Lower leg skin (tissue), 3 donors: ENCODE data around the gene RBM45.

Experiments used
- CTCF ChIP-seq, 3 donors: fragments of 450-650 bp; IDR thresholded peaks; one replicate each; pipeline ENCODE4 v1.5.1; 2016; ENCODE audit warnings: antibody characterized with exemption in 3 of 3, mild to moderate bottlenecking in 3 of 3, moderate library complexity in 2 of 3
- POLR2A ChIP-seq, 2 donors: fragments of 450-650 bp; IDR thresholded peaks; one replicate each; pipeline ENCODE4 v1.6.1; 2016 to 2017; ENCODE audit warnings: antibody characterized with exemption in 2 of 2, mild to moderate bottlenecking in 1 of 2, moderate library complexity in 1 of 2

DNA sequence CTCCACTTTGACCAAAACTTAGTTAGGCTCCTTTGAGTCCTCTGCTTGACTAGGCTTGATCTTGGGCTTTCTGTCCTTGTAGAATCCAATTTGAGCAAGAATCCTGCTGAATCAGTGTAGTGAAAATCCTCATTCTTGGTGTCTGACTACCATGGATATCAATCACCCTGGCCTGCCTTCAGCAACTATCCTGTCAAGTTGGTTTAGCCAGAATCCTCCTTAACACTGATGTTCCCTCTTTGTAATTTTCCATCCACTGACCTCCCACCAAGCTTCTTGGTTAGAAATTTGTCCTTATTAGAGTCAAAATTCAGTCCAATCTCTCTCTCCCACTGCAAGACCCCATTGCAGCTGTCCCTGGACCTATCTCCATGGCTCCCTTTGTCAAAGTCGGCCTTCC lies 494 bp upstream of the RBM45 start:
- no peak for TF ChIP-seq POLR2A (IDR thresholded peaks at IDR 0.05)
- no peak for TF ChIP-seq CTCF (IDR thresholded peaks at IDR 0.05)
